GM18858 (cell line): Measurements from ENCODE around the gene MBNL1.
"Not testable (repeated sequence)": the region's sequence is repeated elsewhere in the genome, so short reads cannot be mapped to it uniquely, and the experiment has no call there.

Experiments used
- ATAC-seq: cut with Tn5 transposase; IDR thresholded peaks from one replicate; pipeline ENCODE4 v1.9.1; 2021; ENCODE audit not compliant: unreplicated experiment

The MBNL1 gene

GRCh38 chr3:152372633-152373032 is 103.9 kb downstream of the MBNL1 start:
- ATAC-seq, result not testable (repeated sequence)

DNA sequence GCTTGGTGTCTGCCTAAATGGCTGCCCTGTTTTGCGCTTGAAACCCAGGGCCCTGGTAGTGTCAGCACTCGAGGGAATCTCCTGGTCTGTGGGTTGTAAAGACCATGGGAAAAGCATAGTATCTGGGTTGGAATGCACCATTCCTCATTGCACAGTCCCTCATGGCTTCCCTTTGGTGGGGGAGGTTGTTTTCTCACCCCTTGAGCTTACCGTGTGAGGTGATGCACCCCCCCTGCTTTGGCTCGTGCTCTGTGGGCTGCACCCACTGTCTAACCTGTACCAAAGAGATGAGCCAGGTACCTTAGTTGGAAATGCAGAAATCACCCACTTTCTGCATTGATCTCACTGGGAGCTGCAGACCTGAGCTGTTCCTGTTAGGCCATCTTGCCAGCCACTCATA is 104.7 kb downstream of the MBNL1 start:
- no peak for ATAC-seq

DNA sequence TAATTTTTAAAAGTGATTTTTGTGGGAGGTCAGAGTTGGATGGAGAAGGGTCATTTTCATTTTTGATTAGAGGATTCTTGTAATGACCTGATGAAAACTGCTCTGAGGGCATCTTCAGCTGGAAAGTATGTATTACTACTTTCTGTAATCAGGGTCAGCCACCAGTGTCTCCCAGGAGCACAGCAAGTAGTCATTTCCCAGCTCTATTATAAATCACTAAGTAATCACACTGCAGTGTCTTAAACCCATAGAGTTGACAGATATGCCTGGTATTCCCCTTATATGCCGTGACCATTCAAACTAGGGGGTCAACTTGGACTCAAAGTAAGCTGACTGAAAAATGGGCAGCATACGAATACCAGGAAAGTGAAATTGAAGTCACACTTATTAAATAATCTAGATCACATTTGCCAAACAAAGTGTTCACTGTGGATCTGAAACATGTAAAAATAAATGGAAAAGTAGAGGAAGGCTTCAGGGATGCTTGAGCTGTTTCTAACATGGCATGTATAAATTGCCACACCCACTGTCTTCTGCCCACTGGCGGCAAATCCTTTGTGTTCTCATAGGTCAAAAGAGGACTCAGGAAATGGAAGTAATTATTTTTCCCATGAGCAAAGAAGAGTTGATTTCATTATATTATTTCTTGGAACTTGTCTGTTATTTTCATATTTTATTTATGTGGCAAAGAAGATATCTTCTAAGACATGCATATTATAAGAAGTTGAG is 105.7 kb downstream of the MBNL1 start:
- ATAC-seq, result peak; percentile 32

- no peak for ATAC-seq
Measured at GRCh38 chr3:152375546-152375945, 106.8 kb downstream of the MBNL1 start.

DNA sequence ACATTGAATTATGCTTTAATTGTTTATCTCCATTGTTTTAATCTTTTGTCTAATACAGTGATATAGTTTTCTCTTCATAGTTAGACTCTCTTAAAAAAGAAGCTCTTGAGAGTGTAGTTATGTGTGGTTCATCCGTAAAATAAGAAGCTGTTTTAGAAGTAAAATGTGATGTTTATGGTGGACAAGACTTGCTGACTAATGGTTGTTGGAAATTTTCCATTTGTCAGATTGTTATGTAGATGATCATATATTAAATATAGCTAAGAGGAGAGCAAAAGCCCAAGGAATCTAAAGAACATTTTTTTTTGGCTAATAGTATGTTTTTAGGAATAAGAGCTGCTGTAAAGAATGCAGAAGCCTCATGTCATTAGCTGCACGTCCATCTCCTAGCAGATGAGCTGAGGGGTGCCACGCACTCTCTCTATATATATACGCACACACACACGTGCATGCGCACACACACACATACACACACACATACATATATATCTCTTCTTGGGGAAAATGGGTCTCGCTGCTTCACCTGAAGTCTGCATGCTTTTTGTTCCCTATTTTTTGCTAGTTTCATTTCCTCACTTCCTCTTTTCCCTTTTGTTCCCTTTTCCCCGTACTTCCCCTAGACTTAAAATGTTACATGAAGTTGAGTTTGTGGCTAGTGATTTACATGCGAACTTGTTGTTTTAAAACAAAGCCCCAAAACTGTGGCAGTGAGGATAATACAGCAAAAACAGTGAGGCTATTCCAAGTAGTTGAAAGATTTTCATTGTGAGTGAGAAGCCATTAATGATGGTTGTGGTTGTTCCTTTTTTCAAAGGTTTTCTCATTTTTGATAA is 107.8 kb downstream of the MBNL1 start:
- peak; percentile 76 for ATAC-seq

GRCh38 chr3:152377184-152377570 is 108.4 kb downstream of the MBNL1 start:
- peak; percentile 11 for ATAC-seq

- no peak for ATAC-seq
Measured at GRCh38 chr3:152379415-152380042, 110.8 kb downstream of the MBNL1 start.

- no peak for ATAC-seq
Measured at GRCh38 chr3:152380043-152380442, 111.3 kb downstream of the MBNL1 start.

- peak; percentile 40 for ATAC-seq
Measured at GRCh38 chr3:152381881-152382295, 113.2 kb downstream of the MBNL1 start.

- no peak for ATAC-seq
Measured at GRCh38 chr3:152382312-152383135, 113.8 kb downstream of the MBNL1 start.

DNA sequence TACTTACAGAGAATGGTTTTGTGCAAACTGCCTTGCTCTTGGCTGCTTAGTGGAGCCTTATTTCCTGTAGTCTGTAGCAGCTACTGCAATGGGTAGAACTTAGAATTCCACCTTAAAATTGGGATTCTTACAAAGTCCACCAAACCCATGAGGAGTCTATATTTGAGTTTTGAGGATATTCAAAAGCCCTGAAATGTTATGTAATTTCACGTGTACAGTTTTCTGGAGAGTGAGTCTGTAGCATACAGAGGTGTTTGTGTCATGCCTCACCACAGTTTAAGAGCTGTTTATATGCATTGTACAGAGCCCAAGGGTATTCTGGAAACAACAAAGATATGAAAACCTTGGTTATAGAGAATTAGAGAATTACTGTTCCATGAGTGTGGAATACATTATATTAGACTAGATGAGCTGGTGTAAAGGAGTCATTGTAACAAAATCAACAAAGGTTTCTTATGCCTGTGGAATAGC is 114.4 kb downstream of the MBNL1 start:
- no peak for ATAC-seq

- ATAC-seq, result no peak
Measured at GRCh38 chr3:152384412-152384811, 115.7 kb downstream of the MBNL1 start.

DNA sequence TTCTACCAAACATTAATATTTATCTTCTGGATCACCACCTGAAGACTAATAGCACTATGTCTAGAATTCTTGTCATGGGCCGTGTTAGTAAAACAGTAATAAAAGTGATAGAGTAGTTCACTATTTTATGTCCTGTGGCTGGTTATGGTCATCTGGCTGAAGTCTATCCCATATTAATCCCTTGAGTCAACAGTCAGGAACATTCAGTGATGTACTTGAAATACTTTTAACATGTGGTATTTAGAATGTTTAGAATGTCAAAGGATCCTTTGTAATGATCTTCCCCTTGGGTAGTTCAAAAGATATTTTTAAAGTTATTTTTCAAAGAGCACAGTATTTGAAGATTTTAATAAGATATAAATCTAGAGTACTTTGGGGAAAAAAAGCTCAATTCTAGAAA is 117.0 kb downstream of the MBNL1 start:
- no peak for ATAC-seq

DNA sequence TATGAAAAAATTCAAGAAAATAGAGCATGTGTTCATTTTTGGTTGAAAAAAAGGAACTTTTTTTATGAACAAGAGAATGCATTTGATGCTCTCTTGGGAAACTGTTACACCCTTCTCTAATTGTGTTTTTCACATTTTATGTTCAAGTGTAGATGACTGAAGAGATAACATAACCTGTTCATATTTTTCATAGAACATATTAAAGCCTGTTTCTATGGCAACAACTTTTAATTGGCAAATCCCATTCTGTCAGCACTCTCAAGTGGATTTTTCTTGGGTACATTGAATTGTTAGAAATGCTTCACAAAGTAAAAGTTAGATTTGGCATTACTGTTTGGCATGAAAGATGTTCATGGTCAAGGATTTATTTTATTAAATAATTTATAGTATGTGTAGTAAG is 117.5 kb downstream of the MBNL1 start:
- no peak for ATAC-seq

DNA sequence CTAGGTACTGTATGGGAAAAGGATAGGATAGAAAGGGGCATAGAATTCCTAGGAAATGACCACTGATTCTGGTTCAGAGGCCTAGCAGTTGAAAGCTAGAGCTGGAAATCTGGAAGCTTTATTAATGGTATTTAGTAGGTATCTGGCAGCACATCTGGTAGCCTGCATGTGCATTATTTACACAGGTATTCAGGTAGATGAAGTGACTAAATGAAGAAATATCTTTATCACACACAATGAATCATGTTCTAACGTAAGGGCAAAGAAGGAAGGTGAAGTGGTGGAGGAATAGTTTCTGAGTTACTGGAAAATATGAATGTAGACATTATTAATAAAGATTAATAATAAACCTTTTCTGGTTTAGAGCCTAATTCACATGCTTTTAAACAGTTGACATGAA is 119.9 kb downstream of the MBNL1 start:
- no peak for ATAC-seq

DNA sequence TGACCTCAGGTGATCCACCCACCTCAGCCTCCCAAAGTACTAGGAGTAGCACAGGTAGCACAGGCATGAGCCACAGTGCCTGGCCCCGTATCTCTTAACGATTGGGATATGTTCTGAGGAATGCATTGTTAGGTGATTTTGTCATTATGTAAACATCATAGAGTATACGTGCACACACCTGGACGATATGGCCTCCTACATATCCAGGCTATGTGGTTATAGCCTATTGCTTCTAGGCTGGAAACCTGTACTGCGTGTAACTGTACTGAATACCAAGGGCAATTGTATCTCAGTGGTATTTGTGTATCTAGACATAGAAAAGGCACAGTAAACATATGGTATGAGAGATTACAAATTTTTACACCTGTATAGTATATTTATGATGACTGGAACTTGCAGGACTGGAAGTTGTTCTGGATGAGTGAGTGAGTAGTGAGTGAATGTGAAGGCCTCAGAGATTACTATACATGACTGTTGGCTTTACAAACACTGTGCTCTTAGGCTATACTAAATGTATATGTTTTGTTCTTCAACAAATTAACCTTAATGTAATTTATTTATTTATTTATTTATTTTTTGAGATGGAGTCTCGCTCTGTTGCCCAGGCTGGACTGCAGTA is 120.7 kb downstream of the MBNL1 start:
- no peak for ATAC-seq

GRCh38 chr3:152390647-152391046 is 121.9 kb downstream of the MBNL1 start:
- no peak for ATAC-seq

DNA sequence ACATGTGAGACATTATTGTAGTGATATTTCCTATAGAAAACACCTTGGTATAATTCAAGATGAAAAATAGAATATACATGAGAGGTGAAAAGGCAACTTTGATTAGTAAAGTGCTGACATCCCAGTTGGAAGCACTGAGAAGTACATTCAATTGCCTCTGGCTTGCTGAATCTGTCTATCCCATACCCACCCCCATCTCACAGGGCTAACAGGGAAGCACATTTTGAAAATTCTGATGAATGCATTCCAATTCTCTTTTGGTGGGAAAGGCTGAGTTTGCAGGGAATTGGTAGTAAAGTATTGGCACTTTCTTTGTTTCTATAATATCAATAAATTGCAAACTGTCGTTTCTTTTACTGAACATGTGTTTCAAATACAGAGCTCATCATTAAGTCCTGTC is 122.9 kb downstream of the MBNL1 start:
- ATAC-seq, result no peak

DNA sequence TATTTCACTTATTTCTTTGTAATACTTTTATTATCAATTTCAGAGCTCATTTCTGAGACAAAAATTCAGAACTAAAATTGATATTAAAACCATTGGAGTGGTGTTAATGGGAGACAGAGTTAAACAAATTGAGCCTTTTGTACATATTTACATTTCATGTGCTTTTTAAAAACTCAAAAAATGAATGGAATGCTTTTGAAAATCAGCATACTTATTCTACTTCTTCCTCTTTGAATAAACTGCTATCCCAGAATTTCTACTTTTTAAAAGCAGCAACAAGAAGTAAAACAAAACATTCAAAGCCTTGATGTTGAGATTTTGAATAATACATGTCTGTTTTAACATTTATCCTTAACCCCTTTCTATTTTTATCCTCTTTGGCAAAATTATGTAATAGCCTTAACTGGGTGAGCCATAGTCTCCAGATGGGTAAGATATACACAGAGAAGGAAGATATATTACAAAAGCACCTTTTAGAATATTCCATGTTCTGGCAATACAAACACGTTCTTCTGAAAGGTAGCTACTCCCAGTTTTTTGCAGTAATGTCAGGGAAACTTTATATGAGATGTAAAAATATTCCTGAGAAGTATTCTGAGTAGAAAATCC is 123.6 kb downstream of the MBNL1 start:
- ATAC-seq, result no peak

- ATAC-seq, result no peak
Measured at GRCh38 chr3:152394246-152394645, 125.5 kb downstream of the MBNL1 start.
